ENCODE measurements around the gene B3GLCT. TPM values are rescaled to one million over a fixed set of nuclear protein-coding genes. Genes with fewer than 3 reads are reported as not detected.

B3GLCT gene
- total RNA-seq, 2 donors from 2014 or later, result 10.1 to 11.5 TPM

GRCh38 chr13:31184981-31185645 lies 14.7 kb upstream of the B3GLCT start:
- Histone ChIP-seq H3K4me1 (ENCODE audit: control insufficient read depth, insufficient read depth, low read length) (no peaks in the 10 kb centered on the region), H3K9me3 (ENCODE audit: control insufficient read depth, low read length) (peaks cover 29% of the 10 kb centered on the region), H3K27ac (ENCODE audit: low read depth, low read length) (peak overlapping the region; percentile 89), H3K4me3 (ENCODE audit: low read length) (no peak overlapping the region), H3K9ac (ENCODE audit: extremely low read depth, low read length, poor library complexity, severe bottlenecking) (no peak overlapping the region), H3K27me3 (ENCODE audit: control insufficient read depth, insufficient read depth, low read length, poor library complexity, severe bottlenecking) (no peaks in the 10 kb centered on the region), H3K36me3 (ENCODE audit: control insufficient read depth, insufficient read depth, low read length) (no peaks in the 10 kb centered on the region)
- H3K4me3 Mint-ChIP-seq, result no peak overlapping the region
- H3K36me3 Mint-ChIP-seq (ENCODE audit: low read depth), result peaks cover 1% of the 10 kb centered on the region
- peaks cover 27% of the 10 kb centered on the region for H3K9me3 Mint-ChIP-seq
- WGBS, 2 experiments (ENCODE audit: insufficient coverage in 1 of 2, insufficient read length in 1 of 2), result 78% methylated on average over 6 of the region's 7 CpGs; no CpG with 5 or more reads in 1 of the 2 experiments
- TF ChIP-seq CTCF (conservative IDR thresholded peaks at IDR 0.05), result no peak
- H3K27me3 Mint-ChIP-seq (ENCODE audit: insufficient read depth), result peaks cover 11% of the 10 kb centered on the region
- no peaks in the 10 kb centered on the region for H3K4me1 Mint-ChIP-seq
- no peak overlapping the region for H3K27ac Mint-ChIP-seq
- DNase-seq, result no peak

GRCh38 chr13:31191748-31192147 lies 8.0 kb upstream of the B3GLCT start:
- peaks cover 17% of the 10 kb centered on the region for H3K27me3 Mint-ChIP-seq (ENCODE audit: insufficient read depth)
- H3K9me3 Mint-ChIP-seq, result peaks cover 13% of the 10 kb centered on the region
- H3K4me3 Mint-ChIP-seq, result no peak overlapping the region
- H3K36me3 Mint-ChIP-seq (ENCODE audit: low read depth), result no peaks in the 10 kb centered on the region
- no peak overlapping the region for H3K4me3 ChIP-seq (ENCODE audit: low read length)
- H3K4me1 Mint-ChIP-seq, result peaks cover 6% of the 10 kb centered on the region
- H3K9me3 ChIP-seq (ENCODE audit: control insufficient read depth, low read length), result peaks cover 29% of the 10 kb centered on the region
- no peak for TF ChIP-seq CTCF (conservative IDR thresholded peaks at IDR 0.05)
- no peak overlapping the region for H3K9ac ChIP-seq (ENCODE audit: extremely low read depth, low read length, poor library complexity, severe bottlenecking)
- H3K36me3 ChIP-seq (ENCODE audit: control insufficient read depth, insufficient read depth, low read length), result no peaks in the 10 kb centered on the region
- H3K4me1 ChIP-seq (ENCODE audit: control insufficient read depth, insufficient read depth, low read length), result no peaks in the 10 kb centered on the region
- H3K27ac ChIP-seq (ENCODE audit: low read depth, low read length), result no peak overlapping the region
- H3K27me3 ChIP-seq (ENCODE audit: control insufficient read depth, insufficient read depth, low read length, poor library complexity, severe bottlenecking), result no peaks in the 10 kb centered on the region
- WGBS, 2 experiments (ENCODE audit: insufficient coverage in 1 of 2, insufficient read length in 1 of 2), result 87 to 91% methylated on average over 2 to 4 of the region's 4 CpGs
- DNase-seq, result no peak
- H3K27ac Mint-ChIP-seq, result no peak overlapping the region

GRCh38 chr13:31192306-31192705 lies 7.5 kb upstream of the B3GLCT start:
- H3K9me3 Mint-ChIP-seq, result peaks cover 12% of the 10 kb centered on the region
- peaks cover 26% of the 10 kb centered on the region for H3K9me3 ChIP-seq (ENCODE audit: control insufficient read depth, low read length)
- DNase-seq, result no peak
- no peak overlapping the region for H3K4me3 ChIP-seq (ENCODE audit: low read length)
- H3K4me1 Mint-ChIP-seq, result peaks cover 10% of the 10 kb centered on the region
- no peaks in the 10 kb centered on the region for H3K36me3 Mint-ChIP-seq (ENCODE audit: low read depth)
- H3K4me3 Mint-ChIP-seq, result no peak overlapping the region
- H3K9ac ChIP-seq (ENCODE audit: extremely low read depth, low read length, poor library complexity, severe bottlenecking), result no peak overlapping the region
- WGBS, 2 experiments (ENCODE audit: insufficient coverage in 1 of 2, insufficient read length in 1 of 2), result 92 to 100% methylated on average over 3 to 6 of the region's 6 CpGs
- no peaks in the 10 kb centered on the region for H3K36me3 ChIP-seq (ENCODE audit: control insufficient read depth, insufficient read depth, low read length)
- no peak for TF ChIP-seq CTCF (conservative IDR thresholded peaks at IDR 0.05)
- H3K4me1 ChIP-seq (ENCODE audit: control insufficient read depth, insufficient read depth, low read length), result no peaks in the 10 kb centered on the region
- no peak overlapping the region for H3K27ac Mint-ChIP-seq
- H3K27me3 ChIP-seq (ENCODE audit: control insufficient read depth, insufficient read depth, low read length, poor library complexity, severe bottlenecking), result no peaks in the 10 kb centered on the region
- H3K27me3 Mint-ChIP-seq (ENCODE audit: insufficient read depth), result peaks cover 17% of the 10 kb centered on the region
- no peak overlapping the region for H3K27ac ChIP-seq (ENCODE audit: low read depth, low read length)
